Right renal cortex interstitium (tissue), 3 donors: ENCODE data around the gene TAT. TPM values are rescaled to one million over a fixed set of nuclear protein-coding genes. Genes with fewer than 3 reads are reported as not detected.
"Not testable (repeated sequence)": the region's sequence is repeated elsewhere in the genome, so short reads cannot be mapped to it uniquely, and the experiment has no call there.

Source experiments
- DNase-seq, 3 donors: peaks; one replicate each; pipeline ENCODE4 v3.0.0-alpha.2; 2013; ENCODE audit warnings: low read depth in 3 of 3, low spot score in 2 of 3
- polyA plus RNA-seq, 3 donors: library from polyadenylated mRNA; unstranded; fragments of 120-200 nt; gene quantifications; one replicate each; pipeline ENCODE4 v1.2.1, GENCODE V29; 2013; ENCODE audit not compliant: insufficient read length in 3 of 3

TAT gene
- polyA plus RNA-seq, 3 donors = 0.03 to 0.07 (median 0.04) TPM

DNA sequence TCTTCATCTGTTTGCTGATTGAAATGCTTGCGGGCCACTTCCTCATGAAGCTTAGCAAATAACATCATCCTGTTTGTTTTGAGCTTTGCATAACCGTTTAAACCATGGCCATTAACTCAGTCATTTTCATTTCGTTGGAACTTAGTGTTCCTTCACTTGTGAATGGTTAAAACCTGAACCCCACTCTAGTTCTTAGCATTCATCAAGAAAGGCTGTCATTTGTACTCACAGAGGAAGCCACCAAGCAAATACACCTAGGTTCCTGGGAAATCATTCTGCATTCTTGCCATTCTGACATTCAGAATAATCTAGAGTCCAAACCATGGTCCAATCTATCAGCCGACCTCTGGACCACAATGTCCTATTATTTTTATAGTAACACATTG is 8.4 kb upstream of the TAT start:
- DNase-seq = no peak

GRCh38 chr16:71584543-71585317 is 7.8 kb upstream of the TAT start:
- DNase-seq = no peak

DNA sequence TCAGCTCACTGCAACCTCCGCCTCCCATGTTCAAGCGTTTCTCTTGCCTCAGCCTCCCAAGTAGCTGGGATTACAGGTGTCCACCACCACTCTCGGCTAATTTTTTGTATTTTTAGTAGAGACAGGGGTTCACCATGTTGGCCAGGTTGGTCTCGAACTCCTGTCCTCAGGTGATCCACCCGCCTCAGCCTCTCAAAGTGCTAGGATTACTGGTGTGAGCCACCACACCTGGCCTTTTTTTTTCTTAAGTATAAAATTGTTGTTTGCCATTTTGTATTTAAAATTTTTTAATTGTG is 5.6 kb upstream of the TAT start:
- DNase-seq = not testable (repeated sequence)

GRCh38 chr16:71574702-71575101 is 2.2 kb downstream of the TAT start:
- no peak for DNase-seq

DNA sequence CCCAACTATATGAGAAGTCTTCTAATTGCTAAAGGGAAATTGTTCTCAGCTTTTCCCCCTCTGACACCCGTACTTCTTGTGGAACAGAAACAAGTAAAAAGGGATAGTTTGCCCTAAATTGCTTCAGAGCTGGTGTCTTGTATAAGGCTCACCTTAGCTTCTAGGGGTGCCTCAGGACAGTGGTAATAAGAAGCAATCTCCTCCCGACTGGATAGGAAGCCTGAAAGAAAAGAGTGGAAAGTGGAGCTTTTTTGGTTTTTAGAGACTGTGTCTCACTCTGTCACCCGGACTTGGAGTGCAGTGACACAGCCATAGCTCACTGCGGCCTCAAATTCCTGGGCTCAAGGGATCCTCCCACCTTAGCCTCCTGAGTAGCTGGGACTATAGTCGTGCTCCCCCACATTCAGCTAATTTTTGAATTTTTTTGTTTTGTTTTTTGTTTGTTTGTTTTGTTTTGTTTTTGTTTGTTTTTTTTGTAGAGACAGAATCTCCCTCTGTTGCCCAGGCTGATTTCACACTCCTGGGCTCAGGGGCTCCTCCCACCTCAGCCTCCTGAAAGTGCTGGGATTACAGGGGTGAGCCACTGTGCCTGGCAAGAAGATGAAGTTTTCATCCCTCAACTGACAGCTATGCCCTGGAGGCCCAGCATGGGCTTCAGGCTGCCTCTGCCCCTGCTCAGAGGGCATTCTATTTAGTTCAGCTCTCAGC is 3.4 kb downstream of the TAT start:
- no peak for DNase-seq

- no peak for DNase-seq
Measured at GRCh38 chr16:71572497-71573116, 4.3 kb downstream of the TAT start.

DNA sequence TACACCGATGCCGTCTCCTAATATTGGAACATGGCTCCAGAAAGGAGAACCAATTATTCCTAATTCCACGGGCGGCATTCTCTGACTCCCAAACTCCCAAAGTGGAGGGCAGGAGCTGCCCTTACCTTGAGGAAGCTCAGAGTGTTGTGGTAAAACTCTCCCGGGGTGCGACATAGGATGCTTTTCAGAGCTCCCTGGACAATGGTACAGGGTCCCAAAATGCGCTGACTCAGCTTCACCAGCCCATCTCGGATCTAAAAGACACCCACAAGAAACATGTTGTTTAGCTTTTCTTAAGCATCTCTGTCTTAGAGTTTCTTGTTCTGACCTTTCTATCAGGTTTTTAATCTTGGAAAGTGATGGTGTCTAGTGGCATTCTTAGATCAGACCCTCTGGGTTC is 6.7 kb downstream of the TAT start:
- DNase-seq = no peak

DNA sequence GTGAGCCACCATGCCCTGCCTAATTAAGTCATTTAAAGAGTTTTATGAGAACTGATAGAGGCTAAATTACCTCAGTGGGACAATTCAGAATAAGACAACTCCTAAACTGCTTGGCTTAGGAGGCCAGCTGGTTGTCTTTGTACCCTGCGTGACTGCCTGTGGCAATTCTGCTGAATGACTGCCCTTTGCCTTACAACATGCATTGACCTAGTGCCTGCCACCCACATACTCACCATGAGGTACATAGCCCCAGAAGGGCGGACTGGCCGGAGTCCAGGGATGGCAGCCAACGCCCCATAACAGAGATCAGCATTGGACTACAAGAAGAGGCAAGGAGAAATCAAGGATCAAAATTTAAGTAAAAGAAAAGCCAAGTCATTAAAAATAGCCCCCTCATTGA is 7.3 kb downstream of the TAT start:
- no peak for DNase-seq

GRCh38 chr16:71568551-71568950 is 8.3 kb downstream of the TAT start:
- no peak for DNase-seq

- DNase-seq = no peak
Measured at GRCh38 chr16:71567931-71568330, 9.0 kb downstream of the TAT start.

DNA sequence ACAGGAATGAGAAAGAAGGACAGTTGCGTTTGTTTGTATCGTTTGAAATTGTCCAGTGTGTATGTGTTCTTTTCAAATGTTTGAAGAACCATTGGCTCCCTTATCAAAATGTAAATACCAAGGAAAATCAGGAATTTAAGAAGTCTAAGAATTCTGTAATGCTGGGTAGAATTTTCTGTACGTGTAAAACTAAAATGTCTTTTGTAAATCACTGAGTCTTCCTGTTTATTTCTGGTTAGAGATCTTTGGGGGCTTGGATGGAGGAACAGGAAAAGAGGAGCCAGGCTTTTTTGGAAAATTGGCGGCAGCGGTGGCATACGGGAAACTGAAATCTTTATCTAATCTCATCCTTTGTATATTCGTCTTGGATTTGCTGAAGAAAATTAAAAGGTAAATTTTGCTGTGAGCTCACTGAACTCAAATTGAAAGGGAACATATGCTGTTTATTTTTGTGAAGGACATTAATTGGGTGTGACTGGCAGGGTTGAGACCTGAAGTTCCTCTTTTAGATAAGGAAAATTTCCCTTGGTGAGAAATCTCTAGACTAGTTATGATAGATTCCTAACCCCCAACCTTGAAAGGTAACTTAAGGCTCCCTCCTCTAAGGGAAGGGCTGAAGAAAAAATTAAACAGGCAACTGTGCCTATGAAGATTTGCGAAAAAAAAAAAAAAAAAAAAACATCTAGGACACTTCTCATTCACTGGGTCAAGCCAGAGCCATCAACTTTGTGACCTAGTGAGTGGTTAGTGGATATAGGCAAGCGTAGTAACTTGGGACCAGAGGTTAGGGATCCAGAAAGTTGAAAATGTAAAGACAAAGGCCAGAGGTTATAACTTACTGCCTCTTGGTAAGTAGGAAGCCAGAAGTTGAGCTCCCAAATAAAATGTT is 10.8 kb downstream of the TAT start:
- no peak for DNase-seq

- no peak for DNase-seq
Measured at GRCh38 chr16:71564335-71564967, 12.4 kb downstream of the TAT start.

DNA sequence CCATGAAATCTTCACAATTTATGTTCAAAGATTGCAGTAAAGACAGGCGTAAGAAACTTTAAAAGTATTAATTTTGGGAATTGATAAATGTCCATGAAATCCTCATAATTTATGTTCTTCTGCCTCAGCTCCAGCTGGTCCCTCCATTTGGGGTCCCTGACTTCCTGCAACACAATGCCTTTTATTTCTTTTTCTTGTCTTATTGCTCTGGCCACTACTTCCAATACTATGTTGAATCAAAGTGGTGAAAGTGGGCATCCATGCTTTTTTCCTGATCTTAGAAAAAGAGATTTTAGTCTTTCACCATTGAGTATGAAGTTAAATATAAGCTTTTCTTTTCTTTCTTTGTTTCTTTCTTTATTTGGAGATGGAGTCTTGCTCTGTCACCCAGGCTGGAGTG is 14.3 kb downstream of the TAT start:
- DNase-seq = no peak

DNA sequence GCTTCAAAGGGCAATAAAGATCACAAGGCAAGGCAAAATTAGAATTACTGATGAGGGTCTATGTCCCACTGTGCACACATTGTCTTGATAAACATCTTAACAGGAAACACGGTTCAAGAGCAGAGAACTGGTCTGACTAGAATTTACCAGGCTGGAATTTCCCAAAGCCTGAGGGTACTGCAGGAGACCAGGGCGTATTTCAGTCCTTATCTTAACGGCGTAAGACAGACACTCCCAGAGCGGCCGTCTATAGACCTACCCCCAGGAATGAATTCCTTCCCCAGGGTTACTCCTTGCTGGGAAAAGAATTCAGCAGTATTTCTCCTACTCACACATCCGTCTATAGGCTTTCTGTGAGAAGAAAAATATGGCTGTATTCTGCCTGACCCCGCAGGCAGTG is 15.0 kb downstream of the TAT start:
- DNase-seq = not testable (repeated sequence)

GRCh38 chr16:71559855-71560254 is 17.0 kb downstream of the TAT start:
- DNase-seq = no peak

- no peak for DNase-seq
Measured at GRCh38 chr16:71557954-71558582, 18.8 kb downstream of the TAT start.

DNA sequence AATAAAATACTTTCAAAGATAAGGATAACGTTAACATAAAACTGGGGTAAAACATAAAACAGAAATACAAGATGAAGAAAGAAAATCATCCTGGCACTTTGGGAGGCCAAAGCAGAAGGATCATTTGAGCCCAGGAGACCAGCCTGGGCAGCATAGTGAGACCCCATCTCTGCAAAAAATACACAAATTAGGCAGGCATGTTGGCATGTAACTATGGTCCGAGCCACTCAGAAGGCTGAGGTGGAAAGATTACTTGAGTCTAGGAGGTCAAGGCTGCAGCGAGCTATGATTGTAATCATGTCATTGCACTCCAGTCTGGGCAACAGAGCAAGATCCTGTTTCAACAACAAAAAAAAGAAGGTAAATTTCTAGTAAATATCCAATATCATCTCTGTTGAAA is 19.6 kb downstream of the TAT start:
- DNase-seq = no peak

DNA sequence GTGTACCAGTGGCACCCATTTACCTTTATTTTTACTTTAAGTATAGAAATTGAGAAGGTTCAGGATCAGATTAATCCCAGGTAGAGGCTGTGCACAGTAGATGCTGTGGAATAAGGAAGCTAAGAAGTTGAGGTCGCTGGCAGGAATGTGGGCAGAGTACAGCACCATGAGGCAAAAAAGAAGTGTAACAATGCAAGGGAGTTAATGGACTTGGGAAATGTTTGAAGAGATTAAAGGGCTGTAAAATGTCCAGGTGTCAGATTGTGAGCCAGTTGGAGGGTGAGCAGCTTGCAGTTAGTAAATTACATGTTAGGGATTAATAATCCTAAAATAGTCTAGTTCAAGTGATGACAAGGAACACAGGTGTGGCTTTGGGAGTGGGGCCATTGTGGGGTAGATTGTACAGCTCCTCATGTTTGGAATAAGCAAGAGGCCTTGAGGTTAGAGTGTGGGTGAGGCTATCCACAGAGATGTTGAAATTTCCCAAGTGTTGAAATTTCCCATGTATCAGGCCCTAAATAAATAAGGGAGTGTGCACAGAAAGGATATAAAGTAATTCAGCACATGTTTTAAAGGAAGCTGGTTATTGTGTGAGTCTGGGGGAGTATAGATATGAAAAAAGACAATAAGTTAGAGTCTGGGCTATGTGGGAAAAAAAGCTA is 21.5 kb downstream of the TAT start:
- DNase-seq = no peak

- DNase-seq = no peak
Measured at GRCh38 chr16:71552698-71553503, 24.0 kb downstream of the TAT start.
